Measurements from ENCODE around the gene SLC35G2.
"Not testable (repeated sequence)": the region's sequence is repeated elsewhere in the genome, so short reads cannot be mapped to it uniquely, and the experiment has no call there.

The SLC35G2 gene

GRCh38 chr3:136818769-136819391, at the start of gene SLC35G2:
SLC35G2 (plus strand) TSS chr3:136819126; CDS start chr3:136854461, 35,335 bp downstream.
- DNase-seq (ENCODE audit: low read depth, low spot score) = no peak

- no peak for DNase-seq (ENCODE audit: low read depth, low spot score)
Measured at GRCh38 chr3:136772709-136773108, 46.2 kb upstream of the SLC35G2 start.

GRCh38 chr3:136778865-136779264, 40.1 kb upstream of the SLC35G2 start:
- no peak for DNase-seq (ENCODE audit: low read depth, low spot score)

GRCh38 chr3:136780741-136781140, 38.2 kb upstream of the SLC35G2 start:
- no peak for DNase-seq (ENCODE audit: low read depth, low spot score)

- no peak for DNase-seq (ENCODE audit: low read depth, low spot score)
Measured at GRCh38 chr3:136783708-136784191, 35.2 kb upstream of the SLC35G2 start.

- DNase-seq (ENCODE audit: low read depth, low spot score) = no peak
Measured at GRCh38 chr3:136787349-136787748, 31.6 kb upstream of the SLC35G2 start.

- DNase-seq (ENCODE audit: low read depth, low spot score) = no peak
Measured at GRCh38 chr3:136788154-136788553, 30.8 kb upstream of the SLC35G2 start.

GRCh38 chr3:136789976-136790375, 28.9 kb upstream of the SLC35G2 start:
- DNase-seq (ENCODE audit: low read depth, low spot score) = no peak

- no peak for DNase-seq (ENCODE audit: low read depth, low spot score)
Measured at GRCh38 chr3:136790786-136791185, 28.1 kb upstream of the SLC35G2 start.

- DNase-seq (ENCODE audit: low read depth, low spot score) = no peak
Measured at GRCh38 chr3:136792556-136793330, 26.2 kb upstream of the SLC35G2 start.

GRCh38 chr3:136801146-136801545, 17.8 kb upstream of the SLC35G2 start:
- not testable (repeated sequence) for DNase-seq (ENCODE audit: low read depth, low spot score)

GRCh38 chr3:136802481-136802996, 16.4 kb upstream of the SLC35G2 start:
- no peak for DNase-seq (ENCODE audit: low read depth, low spot score)

- no peak for DNase-seq (ENCODE audit: low read depth, low spot score)
Measured at GRCh38 chr3:136804141-136804540, 14.8 kb upstream of the SLC35G2 start.

- DNase-seq (ENCODE audit: low read depth, low spot score) = no peak
Measured at GRCh38 chr3:136804813-136805212, 14.1 kb upstream of the SLC35G2 start.

GRCh38 chr3:136805795-136806194, 13.1 kb upstream of the SLC35G2 start:
- no peak for DNase-seq (ENCODE audit: low read depth, low spot score)

GRCh38 chr3:136811701-136812100, 7.2 kb upstream of the SLC35G2 start:
- DNase-seq (ENCODE audit: low read depth, low spot score) = no peak

GRCh38 chr3:136817448-136817847, 1.5 kb upstream of the SLC35G2 start:
- DNase-seq (ENCODE audit: low read depth, low spot score) = no peak

GRCh38 chr3:136818191-136818768, 646 bp upstream of the SLC35G2 start:
- no peak for DNase-seq (ENCODE audit: low read depth, low spot score)

- no peak for DNase-seq (ENCODE audit: low read depth, low spot score)
Measured at GRCh38 chr3:136819392-136819730, 435 bp downstream of the SLC35G2 start.

- DNase-seq (ENCODE audit: low read depth, low spot score) = no peak
Measured at GRCh38 chr3:136819731-136820679, 1.1 kb downstream of the SLC35G2 start.

- no peak for DNase-seq (ENCODE audit: low read depth, low spot score)
Measured at GRCh38 chr3:136831461-136831860, 12.5 kb downstream of the SLC35G2 start.

Measured in activated CD4-positive, CD25-positive, alpha-beta regulatory T cell treated with anti-CD3 and anti-CD28 coated beads, Interleukin-2, amount 50 U/mL, for 16 hours (primary cell).